HG02798 (cell line): ENCODE measurements around the gene CREB5.
"Not testable (repeated sequence)": the region's sequence is repeated elsewhere in the genome, so short reads cannot be mapped to it uniquely, and the experiment has no call there.

Experiments used
- ATAC-seq: cut with Tn5 transposase; IDR thresholded peaks from one replicate; pipeline ENCODE4 v1.9.1; 2021; ENCODE audit warnings: mild to moderate bottlenecking; ENCODE audit not compliant: unreplicated experiment, poor library complexity

CREB5 gene

DNA sequence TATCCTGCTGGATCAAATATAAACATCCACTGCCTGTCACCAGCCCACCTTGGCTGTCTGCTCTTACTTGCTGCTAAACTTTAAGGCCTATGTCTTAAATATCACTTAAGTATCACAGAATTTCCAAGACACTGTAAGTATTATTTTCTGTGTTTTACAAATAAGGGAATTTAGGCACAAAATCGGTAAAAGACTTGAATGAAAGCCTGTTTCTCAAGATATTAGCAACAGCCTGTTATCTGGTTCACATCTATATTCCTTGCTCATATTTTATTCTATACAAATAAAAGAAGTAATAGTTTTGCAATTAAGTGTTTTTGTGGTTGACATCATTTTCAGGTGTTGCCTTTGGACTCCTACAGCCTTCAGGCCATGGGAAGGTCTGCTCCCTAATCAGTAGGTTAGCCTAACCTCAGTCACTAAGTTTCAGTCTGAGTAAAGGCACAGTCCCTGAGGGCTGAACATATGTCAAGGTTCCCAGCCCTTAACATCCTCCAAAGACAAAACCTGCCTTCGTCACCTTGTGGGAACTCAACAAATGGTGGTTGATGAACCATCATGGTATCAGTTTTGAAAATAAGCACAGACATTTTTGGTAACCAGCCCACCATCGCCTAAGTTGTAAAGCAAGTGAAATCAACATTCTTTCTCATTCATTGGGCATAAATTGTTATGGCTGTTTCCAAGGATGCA is 127.1 kb downstream of the CREB5 start:
- ATAC-seq = peak; percentile 95

DNA sequence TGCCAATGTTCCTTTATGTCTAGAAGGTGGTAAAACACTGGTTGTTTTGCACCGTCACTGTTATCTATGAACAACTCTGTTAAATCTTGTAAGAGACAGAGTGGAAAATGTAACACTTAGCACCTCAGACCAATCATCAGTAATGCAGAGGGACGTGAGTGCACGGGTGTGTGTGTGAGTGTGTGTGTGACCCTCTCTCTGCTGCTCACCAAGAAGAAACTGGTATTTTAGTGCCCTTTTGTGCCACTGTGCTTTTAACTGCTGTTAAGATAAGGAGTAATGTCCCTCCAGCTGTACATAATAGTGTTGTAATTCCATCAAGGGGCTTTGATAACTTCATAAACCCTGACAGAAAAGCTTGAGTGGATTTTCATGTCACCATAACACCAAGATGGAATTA is 130.1 kb downstream of the CREB5 start:
- no peak for ATAC-seq

DNA sequence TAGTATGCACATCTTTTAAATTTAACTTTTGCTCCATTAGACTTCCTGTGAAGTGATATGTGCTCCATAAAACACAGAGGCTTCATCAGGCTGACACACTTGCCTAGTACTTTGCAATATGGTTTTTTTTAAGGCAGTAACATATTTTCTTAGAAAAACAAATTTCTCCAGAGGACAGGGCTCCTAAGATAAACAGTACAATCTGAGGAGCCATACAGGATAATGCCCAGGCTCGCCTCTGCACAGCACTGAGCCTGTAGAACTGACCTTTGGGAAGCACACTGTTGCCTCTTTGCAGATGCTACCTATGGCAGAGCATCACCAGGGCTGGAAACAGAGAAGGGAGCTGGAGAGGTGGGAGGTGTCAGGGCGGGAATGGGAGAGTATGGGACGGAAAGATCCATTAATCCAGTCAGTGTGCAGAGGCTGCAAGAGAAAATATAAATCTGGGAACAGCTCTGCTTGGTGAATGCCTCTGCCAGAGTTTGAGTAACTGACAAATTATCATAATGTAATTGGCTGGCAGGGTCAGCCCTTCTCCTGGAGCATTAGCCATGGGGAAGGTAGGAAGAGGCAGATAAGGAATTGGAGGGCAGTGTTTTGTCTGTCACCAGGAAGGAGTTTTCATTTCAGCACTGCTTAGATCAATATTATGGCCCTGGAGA is 132.3 kb downstream of the CREB5 start:
- ATAC-seq = no peak

DNA sequence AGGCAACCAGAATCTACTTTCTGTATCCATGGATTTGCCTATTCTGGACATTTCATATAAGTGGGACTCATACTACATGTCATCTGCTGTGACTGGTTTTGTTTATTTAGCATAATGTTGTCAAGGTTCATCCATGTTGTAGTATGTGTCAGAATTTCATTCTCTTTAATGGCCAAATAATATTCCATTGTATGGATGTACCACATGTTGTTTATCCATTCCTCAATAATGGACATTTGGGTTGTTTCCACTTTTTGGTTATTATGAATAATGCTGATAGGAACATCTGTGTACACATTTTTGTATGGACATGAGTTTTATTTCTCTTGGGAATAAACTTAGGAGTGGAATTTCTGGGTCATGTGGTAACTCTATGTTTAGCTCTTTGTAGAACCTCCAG is 133.7 kb downstream of the CREB5 start:
- no peak for ATAC-seq

DNA sequence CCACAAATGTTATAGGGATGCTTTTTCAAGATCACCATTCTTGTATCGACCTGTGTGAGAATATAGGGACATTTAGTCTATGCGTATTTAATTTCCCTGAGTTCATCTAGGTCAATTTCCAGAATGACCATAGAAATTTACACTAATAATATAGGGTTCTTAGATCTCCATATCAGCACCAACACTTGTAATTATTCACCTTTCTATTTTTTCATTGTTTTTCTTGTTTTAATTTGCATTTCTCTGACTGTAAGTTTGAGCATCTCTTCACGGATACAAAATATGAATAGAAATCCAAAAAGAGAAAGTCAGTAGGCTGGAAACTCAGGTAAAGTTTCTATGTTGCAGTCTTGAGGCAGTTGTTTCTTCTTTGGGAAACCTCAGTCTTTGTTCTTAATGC is 134.8 kb downstream of the CREB5 start:
- no peak for ATAC-seq

DNA sequence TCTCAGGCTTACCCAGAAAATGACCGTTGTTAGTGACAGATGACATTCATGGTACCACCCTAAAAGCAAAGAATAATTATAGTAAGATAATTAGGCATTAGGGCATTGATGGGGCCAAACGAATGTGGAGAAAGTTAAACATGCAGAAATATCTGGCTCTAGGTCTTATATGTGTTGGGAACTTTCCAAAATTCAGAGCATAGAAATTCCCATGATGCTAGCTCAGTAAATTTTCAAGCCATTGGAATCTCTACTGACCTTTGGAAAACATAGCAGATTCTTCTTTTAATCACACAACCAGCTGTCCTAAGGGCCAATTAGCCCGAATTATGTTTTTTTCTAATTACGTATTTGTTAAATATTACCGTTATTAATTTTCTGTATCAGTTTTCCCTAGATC is 136.1 kb downstream of the CREB5 start:
- ATAC-seq = no peak

DNA sequence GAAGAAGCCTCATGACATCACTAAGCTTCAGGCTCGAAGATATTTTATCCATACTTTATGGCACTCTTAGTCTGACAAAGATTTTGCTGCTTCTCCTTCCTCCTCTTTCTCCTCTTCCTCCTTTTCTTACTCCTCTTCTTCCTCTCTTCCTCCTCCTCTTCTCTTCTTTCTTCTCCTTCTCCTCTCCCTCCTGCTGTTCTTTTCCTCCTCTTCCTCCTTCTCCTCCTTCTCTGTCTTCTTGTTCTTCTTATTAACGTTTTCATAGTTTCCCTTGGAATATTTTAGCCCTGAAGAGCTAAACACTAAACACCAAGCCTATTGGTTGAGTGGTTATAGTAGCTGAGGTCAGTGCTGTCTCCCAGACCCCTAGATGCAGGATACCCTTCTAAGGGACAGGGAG is 137.7 kb downstream of the CREB5 start:
- no peak for ATAC-seq

DNA sequence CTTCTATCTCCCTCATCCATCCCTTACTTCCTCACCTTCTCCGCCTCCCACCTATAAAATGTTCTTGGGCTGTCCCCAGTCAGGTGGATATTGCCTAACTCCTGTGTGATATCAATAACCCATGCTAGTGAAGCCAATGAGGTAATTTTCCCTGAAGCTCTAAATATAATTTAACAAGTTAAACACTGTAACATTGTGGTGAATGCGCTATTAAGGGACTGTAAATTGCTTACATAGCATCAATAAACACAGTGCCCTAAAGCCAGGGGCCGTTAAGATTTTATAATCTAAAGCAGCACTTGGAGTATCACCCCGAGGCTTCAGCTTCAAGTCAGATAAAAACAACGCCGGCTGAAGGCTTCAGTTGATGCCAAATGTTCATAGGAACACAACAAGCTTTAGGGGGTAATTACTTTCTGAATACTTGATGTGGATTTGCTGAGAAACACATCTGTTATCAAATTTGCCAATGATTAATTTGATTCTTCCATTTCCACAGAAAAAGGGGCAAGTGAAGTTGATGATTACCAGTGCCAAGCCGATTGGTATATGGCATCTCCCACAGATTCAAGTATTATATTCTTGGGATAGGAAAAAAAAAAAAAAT is 138.4 kb downstream of the CREB5 start:
- no peak for ATAC-seq

DNA sequence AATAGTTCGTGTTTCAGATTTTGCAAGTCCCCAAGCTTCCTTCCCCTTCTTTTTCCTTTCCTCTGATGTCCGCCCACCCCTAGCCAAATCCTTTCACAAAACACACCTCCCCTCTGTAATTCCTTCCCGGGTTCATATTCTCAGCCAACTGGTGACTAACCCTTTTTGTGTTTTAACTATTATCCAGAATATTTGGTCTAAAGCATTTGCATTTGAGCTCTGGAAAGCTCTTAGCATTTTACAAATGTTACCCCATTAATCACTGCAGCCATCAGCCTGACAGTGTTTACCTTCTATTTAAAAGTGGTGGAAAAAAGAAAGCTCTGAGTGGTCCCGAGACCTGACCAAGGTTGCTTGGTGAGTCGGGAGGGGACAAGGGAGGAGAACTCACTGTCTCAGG is 139.0 kb downstream of the CREB5 start:
- ATAC-seq = no peak

DNA sequence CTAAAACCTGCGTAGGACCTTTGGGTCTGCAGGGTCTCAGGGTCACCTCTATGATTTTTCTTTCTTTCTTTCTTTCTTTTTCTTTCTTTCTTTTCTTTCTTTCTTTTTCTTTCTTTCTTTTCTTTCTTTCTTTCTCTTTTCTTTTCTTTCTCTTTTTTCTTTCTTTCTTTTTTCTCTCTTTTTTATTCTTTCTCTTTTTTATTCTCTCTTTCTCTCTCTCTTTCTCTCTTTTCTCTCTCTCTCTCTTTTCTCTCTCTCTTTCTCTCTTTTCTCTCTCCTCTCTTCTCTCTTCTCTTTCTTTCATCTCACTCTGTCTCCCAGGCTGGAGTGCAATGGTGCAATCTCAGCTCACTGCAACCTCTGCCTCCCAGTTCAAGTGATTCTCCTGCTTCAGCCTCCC is 139.4 kb downstream of the CREB5 start:
- not testable (repeated sequence) for ATAC-seq

DNA sequence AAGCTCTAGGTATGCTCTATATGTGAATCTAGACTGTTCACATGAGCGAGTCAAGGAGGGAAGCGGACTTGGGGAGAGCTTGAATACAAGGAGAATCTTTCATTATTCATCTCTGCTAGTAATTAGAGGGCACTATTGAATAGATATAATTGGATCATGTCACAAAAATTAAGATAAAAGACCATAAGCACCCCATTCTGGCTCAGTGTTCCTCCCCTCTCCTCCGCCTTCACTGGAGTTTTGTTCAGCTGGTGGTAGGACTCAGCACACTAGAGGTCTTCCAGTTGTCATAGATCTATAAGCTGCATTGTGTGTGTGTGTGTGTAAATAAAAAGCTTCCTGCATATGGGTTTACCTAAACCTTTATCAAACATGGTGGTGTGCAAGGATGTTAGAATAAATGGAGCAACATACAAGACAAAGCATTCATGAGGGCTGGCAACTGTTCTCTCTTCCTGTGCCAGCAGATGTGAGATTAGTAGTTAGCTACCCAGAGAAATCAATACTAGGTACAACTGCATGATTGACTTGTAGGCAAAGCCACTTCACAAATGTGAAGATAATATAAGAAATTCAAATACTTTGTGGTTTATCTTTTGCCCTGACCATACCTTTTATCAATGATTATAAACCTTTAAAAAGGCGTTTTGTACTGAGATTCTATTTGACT is 142.6 kb downstream of the CREB5 start:
- ATAC-seq = no peak

DNA sequence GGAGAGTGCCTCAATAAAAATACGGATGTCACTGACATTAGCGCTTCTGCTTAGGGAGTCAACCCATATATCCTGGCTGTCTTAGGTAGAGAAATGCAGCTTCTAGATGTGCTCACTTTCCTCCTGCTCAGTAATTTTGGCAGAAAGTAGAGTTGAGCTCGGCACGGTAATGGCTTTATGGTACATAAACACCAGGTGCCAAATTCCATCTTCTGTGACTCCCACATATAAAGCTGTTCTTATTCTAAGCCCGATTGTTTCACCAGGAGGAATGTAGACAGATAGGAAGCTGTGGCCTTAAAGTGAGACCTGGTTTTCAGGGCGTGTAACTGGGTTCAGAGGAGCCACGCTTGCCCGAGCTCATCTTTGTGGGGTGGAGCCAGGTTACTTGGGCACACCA is 143.7 kb downstream of the CREB5 start:
- no peak for ATAC-seq

DNA sequence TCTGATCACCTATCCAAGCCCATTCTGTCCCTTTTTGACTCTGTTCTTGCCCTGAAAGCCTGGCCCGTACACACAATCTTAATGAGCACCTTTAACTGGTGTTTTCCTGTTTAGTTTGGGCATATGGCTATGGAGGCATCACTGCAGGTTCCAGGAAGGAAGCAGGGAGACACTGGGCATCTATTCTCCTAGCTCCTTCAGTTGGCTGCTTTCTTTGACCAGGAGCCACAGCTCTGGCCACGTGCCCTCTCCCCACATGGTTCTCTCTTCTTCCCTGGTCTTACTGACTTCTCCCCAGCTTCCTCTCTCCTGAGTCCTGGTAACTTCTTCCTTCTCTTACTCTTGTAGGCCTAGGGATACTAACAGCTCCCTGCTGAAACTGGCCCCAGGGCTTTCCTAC is 144.4 kb downstream of the CREB5 start:
- no peak for ATAC-seq

DNA sequence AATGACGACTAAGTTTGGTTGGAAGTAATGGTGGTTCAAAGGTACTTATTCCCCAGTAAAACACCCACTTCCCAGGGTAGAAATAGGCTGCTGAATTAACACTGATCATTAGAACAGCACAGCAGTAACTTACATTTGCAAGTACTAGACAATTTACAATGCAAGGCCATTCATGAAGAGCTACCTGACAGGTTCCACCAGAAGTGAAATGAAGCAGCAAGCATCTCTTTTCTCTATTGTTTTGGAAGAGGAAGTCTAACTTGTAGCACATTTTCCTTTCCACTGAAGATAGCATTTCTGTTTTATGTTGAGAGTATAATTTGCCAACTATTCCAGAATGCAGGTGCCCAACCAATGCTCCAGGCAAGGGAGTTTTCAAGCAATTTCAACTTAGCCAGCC is 145.9 kb downstream of the CREB5 start:
- no peak for ATAC-seq

DNA sequence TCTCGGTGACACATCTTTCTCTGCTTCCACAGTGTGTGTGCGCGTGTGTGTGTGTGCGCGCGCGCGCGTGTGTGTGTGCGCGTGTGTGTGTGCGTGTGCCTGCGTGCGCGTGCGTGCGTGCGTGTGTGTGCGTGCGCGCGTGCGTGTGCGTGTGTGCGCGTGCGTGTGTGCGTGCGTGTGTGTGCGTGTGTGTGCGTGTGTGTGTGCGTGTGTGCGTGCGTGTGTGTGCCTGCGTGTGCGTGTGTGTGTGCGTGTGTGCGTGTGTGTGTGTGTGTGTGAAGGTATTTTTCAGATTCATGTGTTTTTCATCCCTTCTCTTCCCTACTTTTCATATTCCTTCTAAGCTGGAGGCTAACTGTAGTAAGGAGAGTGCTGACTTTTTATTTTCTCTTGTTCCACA is 148.4 kb downstream of the CREB5 start:
- ATAC-seq = no peak

DNA sequence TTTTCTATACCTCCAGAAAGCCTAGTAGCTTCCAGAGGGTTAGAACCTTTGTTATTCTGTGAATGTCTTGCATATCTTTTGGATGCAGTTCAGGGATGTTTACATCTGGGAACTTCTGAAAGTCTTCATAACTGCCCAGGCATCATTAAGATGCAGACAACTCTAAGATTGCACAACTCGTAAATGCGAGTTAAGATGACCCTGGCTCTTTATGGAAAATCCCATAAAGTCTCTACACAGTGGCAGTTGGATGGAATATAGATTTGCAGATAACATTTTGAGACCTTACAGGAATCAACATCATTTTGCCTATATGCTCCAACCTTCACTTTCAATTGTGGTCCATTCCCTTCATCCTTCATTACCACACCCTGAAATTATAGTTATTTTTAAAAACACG is 151.7 kb downstream of the CREB5 start:
- no peak for ATAC-seq

DNA sequence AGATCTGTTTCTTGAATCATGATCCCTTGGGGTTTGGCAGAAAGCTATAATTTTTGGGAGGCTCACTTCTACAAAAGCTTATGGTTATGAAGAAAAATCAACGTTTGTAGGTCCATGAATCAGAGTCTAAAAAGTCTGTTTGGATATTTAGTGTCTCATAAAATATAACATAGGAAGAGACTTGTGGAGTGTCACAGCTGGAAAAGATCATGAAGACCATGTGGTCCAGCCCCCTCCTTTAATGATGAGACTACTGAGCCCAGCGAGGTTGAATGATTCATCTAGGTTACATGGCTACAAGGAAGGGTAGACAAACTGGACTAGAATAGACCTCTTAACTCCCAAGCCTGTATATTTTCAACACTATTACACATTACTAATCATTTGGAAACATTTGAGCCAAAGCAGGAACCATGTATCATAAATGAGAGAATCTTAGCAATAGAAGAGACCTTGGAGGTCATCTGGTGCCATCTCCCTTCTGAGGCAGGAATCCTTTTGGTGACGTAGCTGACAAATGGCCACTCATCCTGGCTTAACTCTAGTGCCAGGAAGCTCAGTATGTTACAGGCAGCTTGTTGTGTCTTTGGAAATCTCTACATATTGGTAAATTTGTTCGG is 152.5 kb downstream of the CREB5 start:
- ATAC-seq = no peak

DNA sequence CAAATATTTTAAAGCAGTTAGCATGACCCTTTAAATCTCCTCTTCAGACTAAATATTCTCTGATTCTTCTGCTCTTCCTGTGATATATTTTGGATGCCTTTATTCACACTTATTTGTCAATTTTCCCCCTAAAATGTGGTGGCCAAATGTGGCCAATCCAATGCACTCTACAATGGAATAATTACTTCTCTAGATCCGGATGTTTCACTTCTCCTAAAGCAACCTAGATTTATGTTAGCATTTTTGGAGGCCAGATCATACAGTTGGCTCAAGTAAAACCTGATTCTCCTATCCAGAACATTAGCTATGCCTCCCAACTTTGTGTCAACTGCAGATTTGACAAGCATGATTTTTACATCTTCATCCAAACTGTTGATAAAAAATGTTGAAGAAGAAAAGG is 153.7 kb downstream of the CREB5 start:
- ATAC-seq = no peak

DNA sequence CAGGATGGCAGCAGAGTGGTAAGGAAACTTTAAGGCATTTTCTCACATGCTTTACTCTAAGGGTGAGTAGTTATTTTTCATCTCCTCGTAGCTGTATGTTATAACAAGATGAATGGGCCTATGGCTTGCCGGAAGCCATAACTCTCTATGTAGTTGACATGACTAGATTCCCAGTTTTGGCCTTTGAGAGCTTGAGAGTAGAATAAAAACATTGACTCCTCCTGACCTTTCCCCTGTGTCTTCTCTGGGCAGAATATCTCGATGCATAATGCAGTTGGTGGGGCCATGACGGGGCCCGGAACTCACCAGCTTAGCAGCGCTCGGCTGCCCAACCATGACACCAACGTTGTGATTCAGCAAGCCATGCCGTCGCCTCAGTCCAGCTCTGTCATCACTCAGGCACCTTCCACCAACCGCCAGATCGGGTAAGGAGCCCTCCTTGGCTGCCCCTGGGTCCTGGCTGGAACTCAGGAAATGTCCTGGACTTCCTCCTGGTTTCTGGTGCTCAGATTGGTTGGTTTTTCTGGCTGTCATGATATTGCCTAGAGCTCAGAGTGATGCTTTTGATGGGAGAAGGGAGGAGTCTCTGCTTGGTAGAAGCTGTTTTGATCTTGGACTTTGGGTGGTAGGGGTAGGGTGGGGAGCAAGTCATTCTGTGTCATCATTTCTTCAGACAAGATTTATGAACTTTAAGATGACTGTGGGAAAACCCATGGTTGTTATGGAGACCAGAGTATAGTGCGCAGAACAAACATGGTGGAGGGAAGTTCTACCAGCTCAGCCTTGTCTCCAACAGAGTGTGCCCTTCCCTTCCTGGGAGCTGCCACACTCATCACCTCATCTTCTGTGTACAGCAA is 158.0 kb downstream of the CREB5 start:
- ATAC-seq = peak; percentile 53

DNA sequence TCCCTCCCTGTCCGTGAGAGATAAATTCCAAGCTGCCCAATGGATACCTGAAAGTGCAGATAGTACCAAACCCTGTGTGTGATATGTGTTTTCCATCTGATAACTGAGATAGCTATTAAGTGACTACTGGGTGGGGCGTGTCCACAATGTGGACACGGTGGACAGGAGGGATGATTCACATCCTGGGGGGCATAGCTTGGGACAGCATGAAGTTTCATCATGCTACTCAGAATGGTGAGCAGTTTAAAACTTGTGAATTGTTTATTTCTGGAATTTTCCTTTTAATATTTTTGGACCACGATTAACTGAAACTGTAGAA is 158.6 kb downstream of the CREB5 start:
- ATAC-seq = no peak
